GM12865 (cell line): ENCODE results near the gene SAMD7.

Experiments
- DNase-seq: peaks from one replicate; pipeline ENCODE4 v3.0.0; 2010; ENCODE audit warnings: low read depth
- H3K4me3 ChIP-seq: 2 replicates; pipeline ENCODE4 v1.5.1; 2011; ENCODE audit warnings: mild to moderate bottlenecking, low read depth, low read length, control low read depth
- CTCF ChIP-seq: IDR thresholded peaks from 2 replicates; pipeline ENCODE4 v1.5.1; 2011; ENCODE audit warnings: low read length, control low read depth, low read depth, inconsistent platforms; ENCODE audit not compliant: insufficient read depth; ENCODE audit errors: missing control alignments

SAMD7 gene

GRCh38 chr3:169886671-169887070, 24.7 kb upstream of the SAMD7 start:
- DNase-seq, result no peak
- no peak for TF ChIP-seq CTCF
- H3K4me3 ChIP-seq, result no peak overlapping the region

GRCh38 chr3:169891886-169892285, 19.5 kb upstream of the SAMD7 start:
- no peak overlapping the region for H3K4me3 ChIP-seq
- DNase-seq, result no peak
- TF ChIP-seq CTCF, result no peak

- DNase-seq, result no peak
- no peak for TF ChIP-seq CTCF
- H3K4me3 ChIP-seq, result no peak overlapping the region
Observed at GRCh38 chr3:169894110-169894509, 17.3 kb upstream of the SAMD7 start.

- DNase-seq, result no peak
- no peak for TF ChIP-seq CTCF
- H3K4me3 ChIP-seq, result no peak overlapping the region
Observed at GRCh38 chr3:169895072-169895471, 16.3 kb upstream of the SAMD7 start.

GRCh38 chr3:169897284-169897683, 14.1 kb upstream of the SAMD7 start:
- TF ChIP-seq CTCF, result no peak
- H3K4me3 ChIP-seq, result no peak overlapping the region
- DNase-seq, result no peak

GRCh38 chr3:169901453-169901852, 9.9 kb upstream of the SAMD7 start:
- H3K4me3 ChIP-seq, result no peak overlapping the region
- DNase-seq, result no peak
- no peak for TF ChIP-seq CTCF

- no peak for TF ChIP-seq CTCF
- no peak overlapping the region for H3K4me3 ChIP-seq
- DNase-seq, result no peak
Observed at GRCh38 chr3:169905404-169905803, 6.0 kb upstream of the SAMD7 start.
